Pulmonary artery endothelial cell (primary cell): ENCODE results near the gene GULP1. TPM values are rescaled to one million over a fixed set of nuclear protein-coding genes. Genes with fewer than 3 reads are reported as not detected.
A peak's percentile ranks its signal among the peaks of the same experiment; 100 is the strongest.

Source experiments
- DNase-seq: peaks from one replicate; pipeline ENCODE4 v3.0.0-alpha.2; 2011; ENCODE audit warnings: low read depth, low spot score
- total RNA-seq: library from RNA; depleted of rRNA; stranded (reverse); fragments of >200 nt; gene quantifications from 2 replicates; pipeline ENCODE4 v1.2.3, GENCODE V29; 2014

GULP1 gene
- total RNA-seq, 1 donor from 2014 or later = 29.9 TPM

DNA sequence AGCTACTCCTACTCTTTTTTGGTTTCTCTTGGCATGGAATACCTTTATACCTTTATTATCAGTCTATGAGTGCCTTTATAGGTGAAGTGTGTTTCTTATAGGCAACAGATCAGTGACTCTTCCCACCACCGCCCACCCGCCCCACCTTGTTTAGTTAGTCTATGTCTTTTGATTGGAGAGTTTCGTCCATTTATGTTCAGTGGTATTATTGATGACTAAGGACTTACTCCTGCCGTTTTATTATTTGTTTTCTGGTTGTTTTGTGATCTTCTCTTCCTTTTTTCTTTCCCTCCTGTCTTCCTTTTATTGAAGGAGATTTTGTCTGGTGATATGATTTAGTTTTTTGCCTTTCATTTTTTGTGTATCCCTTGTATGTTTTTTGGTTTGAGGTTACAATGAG is 179.5 kb downstream of the GULP1 start:
- DNase-seq = no peak

DNA sequence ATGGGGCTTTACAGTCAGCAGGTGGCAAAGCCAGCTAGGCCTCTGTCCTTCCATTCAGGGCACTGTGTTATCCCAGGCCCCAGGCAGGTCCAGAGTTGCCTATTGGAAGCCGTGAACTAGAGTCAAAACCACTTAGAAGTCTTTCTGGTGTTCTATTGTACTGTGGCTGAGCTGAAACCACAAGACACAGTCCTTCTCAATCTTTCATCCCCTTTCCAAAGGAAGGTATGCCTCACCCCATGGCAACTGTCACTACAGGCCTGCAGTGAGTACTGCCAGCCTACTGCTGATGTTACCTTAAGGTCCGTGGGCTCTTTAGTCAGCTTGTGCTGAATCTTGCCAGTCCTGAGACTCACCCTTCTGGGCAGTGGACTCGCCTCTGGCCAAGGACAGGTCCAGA is 181.6 kb downstream of the GULP1 start:
- DNase-seq = no peak

DNA sequence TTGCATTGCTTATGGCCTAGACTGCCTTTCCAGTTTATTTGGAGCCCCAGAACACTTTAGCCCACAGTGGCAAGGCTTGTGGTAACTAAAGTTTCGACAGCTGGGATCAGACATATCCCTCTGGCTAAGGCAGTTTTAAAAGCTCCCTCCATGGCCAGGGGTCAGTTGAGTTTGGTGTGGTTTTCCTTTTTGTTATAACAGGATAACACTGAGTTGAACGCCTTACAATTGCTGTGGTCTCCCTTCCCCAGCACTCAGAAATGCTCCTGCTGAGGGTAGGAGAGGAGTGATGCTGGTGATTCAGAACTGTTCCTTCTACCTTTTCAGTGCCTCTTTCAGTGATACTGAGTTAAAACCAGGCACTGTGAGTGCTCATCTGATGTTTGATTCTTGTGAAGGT is 182.6 kb downstream of the GULP1 start:
- DNase-seq = no peak

DNA sequence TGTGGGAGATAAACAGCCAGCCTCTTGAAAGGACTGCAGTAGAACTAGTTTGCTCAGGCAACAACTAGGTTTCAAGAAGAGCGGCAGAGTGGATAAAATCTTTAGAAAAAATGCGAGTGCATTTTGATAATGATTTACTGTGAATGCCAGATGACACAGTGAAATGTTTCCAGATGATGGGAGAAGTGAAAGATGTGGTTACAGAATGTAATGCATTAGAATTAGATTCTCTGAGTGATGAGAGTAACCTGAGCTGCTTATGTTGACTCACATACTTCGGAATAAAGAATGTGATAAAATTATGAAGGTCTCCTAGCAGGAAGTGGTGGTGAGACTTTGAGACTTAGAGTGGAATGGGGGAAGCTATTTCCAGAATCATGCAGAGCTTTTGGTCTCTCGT is 184.3 kb downstream of the GULP1 start:
- DNase-seq = no peak

DNA sequence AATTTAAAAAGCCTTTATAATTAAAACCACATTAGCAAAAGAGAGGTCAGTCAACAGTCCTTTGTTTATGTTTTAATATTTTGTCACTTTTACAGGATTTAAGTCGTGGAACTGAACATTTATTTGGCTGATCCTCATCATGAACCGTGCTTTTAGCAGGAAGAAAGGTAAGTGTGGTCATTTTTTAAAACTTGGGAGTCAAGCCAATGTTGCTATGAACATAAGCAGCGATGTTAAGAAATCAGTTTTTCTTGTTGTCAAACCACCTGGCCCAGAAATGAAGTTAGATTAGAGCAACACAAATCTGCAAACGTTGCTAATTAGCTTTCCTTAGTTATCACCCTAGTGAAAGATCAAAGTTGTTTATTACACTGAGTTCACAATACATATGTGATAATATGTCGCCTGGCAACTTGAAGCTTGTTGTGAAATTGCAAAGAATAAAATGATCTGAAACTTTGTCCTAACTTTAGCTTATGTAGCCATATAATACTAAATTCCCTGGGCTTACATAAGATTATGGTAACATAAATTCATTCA is 186.0 kb downstream of the GULP1 start:
- no peak for DNase-seq

DNA sequence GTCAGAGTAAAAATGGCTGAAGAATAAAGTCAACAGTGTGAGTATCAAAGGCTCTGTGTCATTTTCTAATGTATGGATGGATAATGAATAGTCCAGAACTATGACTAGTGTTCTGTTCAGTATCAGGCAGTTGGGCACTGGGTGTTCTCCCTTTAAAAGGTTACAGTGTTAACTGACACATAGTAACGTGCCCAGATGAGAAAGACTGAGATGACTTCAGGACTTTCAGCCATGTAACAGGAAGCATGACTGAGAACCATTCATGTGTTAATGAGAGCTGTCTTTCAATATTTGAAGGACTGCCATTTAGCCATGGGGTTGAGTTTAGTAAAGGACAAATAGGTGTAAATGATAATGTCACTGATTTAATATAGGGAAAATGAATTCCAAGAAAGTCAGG is 187.1 kb downstream of the GULP1 start:
- no peak for DNase-seq

DNA sequence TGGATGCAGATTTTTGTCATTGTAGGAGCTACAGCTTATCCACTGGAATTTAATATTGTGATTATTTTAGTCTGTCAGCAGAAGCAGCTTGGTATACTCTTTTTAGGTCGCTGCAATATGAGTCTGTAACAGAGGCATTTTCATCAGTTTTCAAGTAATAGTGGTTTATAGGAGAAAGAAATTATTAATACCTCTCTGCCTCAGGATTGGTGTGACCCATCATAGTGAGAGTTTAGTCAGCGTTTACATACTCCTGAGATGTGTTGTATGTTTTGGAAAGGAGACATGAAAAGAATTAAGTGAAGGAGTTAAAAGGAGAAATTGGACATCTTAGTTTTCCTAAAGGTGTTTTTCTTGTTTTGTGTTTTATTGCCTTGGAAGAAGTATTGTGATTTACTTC is 189.8 kb downstream of the GULP1 start:
- no peak for DNase-seq

DNA sequence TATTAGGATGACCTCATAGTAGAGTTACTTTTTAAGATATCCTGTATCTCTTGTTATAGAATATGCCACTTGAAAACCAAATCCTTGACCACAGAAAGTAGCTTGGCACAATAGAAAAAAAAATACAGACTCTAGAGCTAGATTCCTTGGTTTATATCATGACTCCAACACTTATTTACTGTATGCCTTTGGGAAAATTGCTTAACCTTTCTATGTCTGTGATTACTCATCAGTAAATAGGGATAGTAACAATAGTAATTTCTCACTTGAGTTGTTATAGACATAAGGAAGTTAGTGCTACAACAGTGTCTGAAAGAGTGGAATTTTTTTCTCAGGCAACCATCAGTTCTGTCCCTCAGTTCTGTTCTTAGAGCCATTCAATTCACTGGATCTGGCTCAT is 193.8 kb downstream of the GULP1 start:
- DNase-seq = no peak

DNA sequence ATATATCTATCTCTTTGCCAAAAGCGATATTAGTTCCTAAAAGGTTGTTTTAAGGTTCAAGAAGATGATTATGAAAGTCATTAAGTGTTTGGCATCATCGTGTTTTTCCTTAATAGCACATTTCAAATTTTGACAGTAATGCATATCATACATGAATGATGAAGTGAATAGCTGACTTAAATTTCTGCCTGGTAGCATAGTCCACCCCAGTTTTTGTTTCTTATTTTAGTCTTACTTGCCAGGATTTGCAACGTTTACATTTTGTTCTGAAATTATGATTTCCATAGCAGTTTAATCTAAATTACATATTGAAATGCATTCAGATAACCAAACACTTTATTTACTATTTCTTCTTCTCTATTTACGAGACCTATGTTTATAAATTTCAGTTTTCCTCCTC is 201.1 kb downstream of the GULP1 start:
- no peak for DNase-seq

DNA sequence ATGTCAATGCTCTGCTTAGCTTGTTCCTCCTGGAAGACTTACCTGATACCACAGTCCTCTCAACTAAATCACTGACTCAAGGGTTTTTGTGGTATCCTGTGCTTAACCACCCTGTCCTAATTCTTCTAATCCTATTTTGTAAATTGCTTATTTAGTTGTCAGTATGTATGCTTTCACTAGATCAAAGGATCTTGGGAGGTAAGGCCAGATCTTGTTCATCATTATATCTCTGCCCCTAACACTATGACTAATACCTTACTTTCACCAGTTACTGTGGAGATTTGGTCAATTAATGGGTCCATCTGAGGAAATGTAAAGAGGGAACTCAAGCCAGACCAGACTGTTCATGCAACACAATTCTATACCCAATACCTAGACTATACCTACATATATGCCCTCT is 203.2 kb downstream of the GULP1 start:
- DNase-seq = no peak

DNA sequence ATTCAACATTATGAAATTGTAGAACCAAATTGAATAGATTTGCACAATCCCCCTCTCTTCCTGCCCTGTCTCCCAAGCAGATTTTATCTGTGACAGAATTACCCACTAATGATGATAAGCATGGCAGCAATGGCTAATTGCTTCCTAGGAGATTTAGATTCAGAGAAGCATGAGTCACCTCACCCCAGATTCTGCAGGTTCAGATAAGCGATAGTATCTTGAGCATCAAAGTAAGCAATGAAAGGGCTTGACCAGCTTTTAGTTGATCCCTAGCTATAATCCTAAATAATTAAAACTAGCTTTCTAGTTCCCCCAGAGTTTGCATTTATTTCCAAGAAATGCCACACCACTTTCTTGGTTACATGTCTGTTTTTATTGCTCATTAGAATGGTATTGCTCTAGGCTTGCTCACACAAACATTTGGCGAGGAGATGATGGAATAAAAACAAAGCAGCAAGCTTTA is 204.3 kb downstream of the GULP1 start:
- DNase-seq = no peak

DNA sequence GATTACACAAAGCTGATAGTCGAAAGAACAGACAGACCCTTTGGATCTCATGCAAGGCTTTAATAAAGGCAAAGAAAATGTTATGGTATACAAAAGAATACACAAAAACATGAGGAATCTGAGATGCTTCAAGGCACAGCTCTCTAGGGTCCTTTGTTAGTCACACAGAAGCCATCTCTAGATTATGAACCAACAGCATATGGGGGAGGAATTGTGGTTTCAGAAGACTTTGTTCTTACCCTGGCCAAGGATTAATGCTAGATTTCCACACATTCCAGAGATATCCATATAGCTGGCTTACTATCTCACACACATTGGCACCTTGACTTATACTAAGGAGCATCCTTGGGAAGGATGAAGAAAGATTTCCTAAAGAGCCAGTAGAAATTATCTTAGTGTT is 206.1 kb downstream of the GULP1 start:
- DNase-seq = no peak

DNA sequence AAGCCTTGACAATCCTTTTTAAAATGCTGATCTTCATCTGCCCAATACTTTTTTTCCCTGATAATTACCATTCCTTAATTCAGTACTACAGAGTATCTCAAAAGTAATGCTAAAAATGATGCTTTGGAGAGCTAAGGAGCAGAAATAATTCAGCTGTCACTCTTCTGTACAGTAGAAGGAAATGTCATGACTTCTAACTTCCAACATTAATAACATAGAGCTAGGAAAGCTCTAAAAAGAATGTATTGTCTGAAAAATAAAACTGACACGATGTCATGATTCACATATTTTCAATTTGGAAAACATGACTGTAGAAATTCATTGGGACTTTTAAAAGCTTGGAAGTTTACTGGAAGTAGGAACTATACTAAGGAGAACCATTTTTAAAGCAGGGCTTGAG is 212.3 kb downstream of the GULP1 start:
- DNase-seq = no peak

DNA sequence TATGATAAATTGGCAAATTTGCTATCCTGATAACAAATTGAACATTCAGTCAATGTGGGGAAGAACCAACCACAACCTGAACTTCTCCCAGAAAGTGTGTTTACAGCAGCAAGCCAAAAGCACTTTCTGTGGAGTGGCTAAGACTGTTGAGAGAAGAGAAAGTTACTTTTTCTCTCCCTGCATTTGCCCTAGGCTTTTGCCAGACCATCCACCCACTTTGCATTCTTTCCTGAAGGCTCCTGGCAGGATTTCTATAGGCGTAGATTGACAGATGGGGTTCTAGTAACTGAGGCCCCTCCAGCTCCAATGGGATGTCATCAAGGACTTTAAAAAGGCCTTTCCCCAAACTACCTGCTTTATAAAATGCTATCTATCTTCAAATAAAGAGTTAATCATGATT is 215.2 kb downstream of the GULP1 start:
- DNase-seq = no peak

DNA sequence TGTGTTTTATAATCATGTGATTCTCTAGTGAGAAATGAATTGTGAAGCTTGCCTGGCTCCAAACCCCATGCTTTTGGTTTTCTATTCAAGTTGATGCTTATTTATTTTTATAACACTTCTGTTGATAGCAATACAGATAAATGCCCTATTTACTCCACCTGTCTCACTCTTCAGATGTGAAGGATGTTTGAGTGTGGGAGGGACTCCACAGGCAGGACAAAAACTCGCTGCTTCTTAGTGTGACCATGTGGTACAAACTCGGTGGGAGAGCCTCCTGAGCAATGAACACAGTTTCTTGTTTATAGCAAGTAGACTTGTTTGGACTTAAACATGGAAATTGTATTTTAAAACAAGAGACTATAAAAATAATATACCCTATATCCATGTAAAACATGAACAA is 219.7 kb downstream of the GULP1 start:
- DNase-seq = no peak

DNA sequence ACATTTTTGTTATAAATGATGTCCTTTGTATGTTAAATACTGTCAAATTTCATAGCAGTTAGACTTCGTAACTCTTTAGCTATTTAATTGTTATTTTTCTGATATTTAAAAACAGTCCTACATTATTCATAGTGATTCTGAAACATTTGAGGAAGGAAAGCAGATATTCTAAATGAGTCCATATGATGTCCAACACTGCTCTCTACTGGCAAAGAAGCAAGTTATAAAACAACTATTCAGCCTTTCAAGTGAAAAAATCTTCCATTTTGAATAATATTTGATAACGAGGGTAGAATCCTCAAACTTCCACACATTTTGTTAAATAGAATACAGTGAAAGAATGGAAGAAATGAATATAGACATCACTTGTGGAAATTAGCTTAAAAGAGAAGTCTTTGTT is 220.8 kb downstream of the GULP1 start:
- peak; percentile 19 for DNase-seq

DNA sequence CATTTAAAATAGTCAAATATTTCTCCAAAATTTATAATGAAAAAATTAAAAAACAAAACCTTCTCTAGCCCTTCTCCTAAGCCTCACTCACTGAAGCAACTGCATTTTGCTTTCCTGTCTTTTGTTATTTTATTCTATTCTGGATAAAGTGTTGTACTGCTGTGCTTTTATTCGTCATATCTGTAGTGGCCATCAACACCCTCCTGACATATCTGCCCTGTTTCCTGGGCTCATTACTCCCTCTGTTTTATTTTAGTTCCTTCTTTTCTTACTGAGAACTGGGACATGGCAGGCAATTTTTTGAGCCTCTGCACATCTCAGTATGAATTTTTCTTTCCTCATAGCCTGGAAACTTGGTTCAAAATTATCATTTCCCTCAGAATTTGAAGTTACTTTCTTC is 224.2 kb downstream of the GULP1 start:
- no peak for DNase-seq

DNA sequence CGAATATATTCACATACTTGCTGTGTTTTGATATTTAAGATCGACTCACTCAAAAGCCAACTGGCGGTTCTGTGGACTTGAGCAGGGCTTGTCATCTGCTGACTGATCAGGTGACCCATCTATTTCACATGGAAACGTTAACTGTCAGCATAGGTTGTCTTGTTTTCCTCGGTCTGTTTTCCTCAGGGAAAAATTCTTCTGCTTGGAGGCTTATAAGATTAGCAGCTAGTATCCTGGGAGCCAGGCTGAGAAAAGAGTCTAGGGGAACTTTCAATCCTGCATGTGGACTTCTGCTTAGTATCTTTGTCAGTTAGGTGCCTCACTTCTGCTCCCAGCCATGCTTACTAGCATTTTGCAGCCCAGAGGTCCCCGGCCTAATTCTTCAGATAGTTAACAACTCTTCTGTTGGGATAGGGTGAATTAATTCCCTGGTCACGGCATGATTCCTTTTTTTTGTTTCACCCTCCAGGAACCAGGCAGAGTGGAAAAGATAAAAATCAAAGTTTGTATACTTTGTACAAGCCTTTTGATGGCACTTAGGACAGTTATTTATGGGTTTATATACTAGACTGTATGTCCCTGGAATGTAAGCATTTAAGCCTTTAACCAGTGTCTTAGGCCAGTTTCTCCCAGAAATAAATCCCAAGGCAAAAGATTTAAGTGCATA is 226.0 kb downstream of the GULP1 start:
- no peak for DNase-seq

DNA sequence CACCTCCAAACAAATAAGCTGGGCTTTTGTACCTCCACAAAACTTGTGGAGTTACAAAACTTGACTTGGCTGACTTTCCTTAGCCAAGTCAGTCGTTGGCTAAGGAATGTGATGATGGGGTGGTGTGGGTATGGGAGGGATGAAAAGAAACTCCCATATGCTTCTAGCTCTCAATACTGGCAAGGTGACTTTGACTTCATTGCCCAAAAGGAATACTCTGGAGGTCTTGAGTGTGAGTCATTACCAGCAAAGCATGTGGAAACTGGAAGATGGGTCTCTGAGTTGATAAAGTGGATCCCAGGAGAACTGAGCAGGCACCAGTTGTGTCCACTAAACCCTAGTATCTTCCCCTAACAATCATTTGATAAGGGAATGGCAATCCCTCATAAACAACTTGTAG is 226.7 kb downstream of the GULP1 start:
- DNase-seq = no peak

DNA sequence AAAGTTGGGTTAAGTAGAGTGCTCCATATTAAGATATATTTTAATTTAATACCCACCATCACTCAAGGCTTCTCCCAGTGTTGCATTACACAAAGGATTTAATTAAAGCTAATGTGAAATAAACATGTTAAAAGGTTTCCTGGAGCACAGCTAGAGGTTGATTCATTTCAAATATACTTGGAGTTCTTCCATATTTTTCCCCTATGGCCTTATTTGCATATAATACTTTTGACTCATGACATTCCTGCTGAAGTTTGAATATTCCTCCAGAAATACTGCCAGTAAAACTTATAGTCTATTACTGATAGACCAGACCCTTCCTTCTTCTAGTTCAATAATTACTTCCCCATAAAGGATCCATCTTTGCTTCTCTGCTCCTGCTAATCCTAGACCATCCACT is 227.5 kb downstream of the GULP1 start:
- no peak for DNase-seq

DNA sequence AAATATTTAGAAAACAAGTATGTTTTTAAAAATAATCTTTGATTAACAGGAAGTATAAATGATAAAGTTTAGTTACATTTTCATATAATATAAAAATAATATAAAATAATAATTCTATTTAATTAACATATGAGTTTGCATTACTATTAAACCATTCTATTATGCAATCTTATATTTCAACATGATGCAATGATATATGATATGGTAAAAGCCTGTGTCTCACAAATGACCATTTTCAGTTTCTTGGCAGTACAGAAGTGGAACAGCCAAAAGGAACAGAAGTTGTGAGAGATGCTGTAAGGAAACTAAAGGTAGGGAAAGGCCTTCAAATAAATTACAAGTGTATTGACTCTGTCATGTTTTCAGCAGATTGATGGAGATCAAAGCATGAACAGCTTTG is 230.8 kb downstream of the GULP1 start:
- no peak for DNase-seq

DNA sequence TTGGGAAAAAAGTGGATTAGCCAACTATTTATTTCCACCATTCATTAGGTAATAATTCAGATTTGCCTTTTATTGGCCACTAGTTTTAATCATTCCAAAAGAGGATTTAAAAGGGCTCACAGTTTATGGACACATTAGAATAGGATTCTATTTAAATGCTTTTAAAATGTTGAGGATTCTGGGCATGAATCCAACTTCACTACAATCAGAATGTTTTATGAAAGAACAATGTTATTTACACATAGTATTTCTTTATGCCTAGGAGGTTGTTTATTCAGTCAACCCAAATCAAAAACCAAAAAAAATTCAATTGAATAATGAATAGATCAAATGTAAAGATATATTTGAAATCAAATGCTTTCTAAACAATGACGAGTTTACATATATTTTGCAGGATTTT is 232.2 kb downstream of the GULP1 start:
- DNase-seq = no peak

DNA sequence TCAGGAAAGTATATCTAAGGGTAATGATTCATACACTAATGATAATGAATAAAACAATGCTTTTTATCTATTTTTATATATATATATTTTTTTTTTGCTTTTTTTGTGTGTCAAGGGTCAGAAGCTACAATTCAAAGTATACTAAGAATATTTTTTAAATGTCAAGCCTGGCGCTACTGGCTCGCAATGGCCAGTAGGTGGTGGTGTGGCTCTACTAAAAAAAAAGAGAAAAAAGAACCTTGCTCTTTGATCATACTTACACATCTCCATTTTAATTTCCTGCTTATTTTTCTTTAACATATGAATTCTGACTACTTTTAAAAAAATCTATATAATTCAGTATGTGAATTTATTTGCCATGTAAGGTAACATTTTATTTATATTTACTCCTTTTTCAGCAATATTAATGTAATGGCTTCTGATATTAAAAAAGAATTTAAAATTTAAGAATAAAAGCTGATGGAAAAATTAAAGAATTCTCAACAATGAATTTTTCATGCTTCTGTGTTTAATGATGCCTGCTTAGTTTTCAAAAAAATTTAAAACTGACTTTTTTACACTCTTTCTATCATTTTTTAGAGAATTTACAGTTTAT is 232.9 kb downstream of the GULP1 start:
- peak; percentile 22 for DNase-seq
